H1 (cell line): ENCODE measurements around the gene KRT17. TPM values are rescaled to one million over a fixed set of nuclear protein-coding genes. Genes with fewer than 3 reads are reported as not detected.

Source experiments
- CHD7 ChIP-seq: fragments of 300-600 bp; sonication (generic); IDR thresholded peaks from 2 replicates; pipeline ENCODE4 v1.7.1; 2012; ENCODE audit warnings: low read length, moderate library complexity, mild to moderate bottlenecking, inconsistent platforms; ENCODE audit not compliant: insufficient replicate concordance
- polyA plus RNA-seq, 7 experiments: library from polyadenylated mRNA; depleted of rRNA in 3 of 7; stranded (reverse) in 5 of 7; unstranded in 2 of 7; fragments of >200 nt in 5 of 7; fragments of 200-250 nt in 2 of 7; gene quantifications; 1 replicate in 5 of 7; 2 replicates in 1 of 7; 4 replicates in 1 of 7; pipeline versions ENCODE4 v1.2.1 to v1.2.3, GENCODE V29; 2011 to 2013; ENCODE audit warnings: missing spikeins in 2 of 7, mixed read lengths in 2 of 7
- total RNA-seq: library from RNA; stranded (reverse); fragmentation: NEBNext Ultra II Directional; extraction: Animal tissue kit (Norgen Biotek cat#: 25700); gene quantifications from 2 replicates; pipeline ENCODE4 v1.2.1, GENCODE V29; 2021

Gene KRT17
- total and polyA plus RNA-seq, 2 of the 8 experiments (the other 6 are each of a cell fraction or from before 2014, with no cell fraction given), result 0.50 to 0.95 TPM

GRCh38 chr17:41634639-41635038 is 10.3 kb upstream of the KRT17 start (continued):
- TF ChIP-seq CHD7, result no peak
